GM21360 (cell line): ENCODE data around the gene RCL1.
"Not testable (repeated sequence)": the region's sequence is repeated elsewhere in the genome, so short reads cannot be mapped to it uniquely, and the experiment has no call there.

Source experiments
- ATAC-seq: cut with Tn5 transposase; IDR thresholded peaks from one replicate; pipeline ENCODE4 v1.9.1; 2021; ENCODE audit warnings: mild to moderate bottlenecking, moderate library complexity; ENCODE audit not compliant: unreplicated experiment

The RCL1 gene, protein sequence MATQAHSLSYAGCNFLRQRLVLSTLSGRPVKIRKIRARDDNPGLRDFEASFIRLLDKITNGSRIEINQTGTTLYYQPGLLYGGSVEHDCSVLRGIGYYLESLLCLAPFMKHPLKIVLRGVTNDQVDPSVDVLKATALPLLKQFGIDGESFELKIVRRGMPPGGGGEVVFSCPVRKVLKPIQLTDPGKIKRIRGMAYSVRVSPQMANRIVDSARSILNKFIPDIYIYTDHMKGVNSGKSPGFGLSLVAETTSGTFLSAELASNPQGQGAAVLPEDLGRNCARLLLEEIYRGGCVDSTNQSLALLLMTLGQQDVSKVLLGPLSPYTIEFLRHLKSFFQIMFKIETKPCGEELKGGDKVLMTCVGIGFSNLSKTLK

DNA sequence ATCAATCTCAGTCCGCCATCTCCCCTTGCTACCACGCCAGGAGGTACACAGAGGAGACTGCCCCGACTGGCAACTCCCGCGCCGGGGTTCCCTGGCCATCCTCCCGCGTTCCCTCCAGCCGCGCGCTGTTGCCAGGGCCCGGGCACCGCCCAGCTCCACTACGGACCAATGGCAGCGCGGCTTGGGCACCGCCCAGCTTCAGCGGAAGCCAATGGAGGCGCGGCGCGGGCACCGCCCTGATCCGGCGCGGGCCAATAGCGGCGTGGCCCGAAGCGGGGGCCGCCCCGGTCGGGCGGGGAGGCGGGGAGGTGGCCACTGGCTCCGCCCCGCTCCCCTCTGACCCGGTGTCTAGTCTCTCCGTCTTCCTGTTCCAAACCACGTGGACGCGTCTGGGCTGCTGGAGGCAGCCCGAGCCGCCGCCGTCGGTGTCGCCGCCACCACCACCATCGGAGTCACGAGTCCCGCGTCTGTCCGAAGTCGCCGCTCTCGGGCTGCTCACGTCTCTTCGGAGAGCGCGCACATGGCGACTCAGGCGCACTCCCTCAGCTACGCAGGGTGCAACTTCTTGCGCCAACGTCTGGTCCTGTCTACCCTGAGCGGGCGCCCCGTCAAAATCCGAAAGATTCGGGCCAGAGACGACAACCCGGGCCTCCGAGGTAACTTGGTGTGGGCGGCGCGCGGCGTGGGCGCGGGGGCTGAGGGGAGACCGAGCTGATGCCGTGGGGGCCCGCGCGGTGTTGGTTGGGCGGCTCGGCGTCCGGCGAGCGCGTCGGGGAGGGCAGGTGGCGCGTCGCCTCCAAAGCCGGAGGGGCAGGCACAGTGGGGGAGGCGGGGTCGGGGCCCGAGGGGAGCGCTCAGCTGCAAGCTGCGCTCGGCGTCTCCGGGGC is at the start of gene RCL1:
Gene RCL1, plus strand, starts transcription at position 373 of the 887 bp plus-strand sequence. Its CDS starts 148 bp downstream, at position 521.
- ATAC-seq = peak; percentile 96

DNA sequence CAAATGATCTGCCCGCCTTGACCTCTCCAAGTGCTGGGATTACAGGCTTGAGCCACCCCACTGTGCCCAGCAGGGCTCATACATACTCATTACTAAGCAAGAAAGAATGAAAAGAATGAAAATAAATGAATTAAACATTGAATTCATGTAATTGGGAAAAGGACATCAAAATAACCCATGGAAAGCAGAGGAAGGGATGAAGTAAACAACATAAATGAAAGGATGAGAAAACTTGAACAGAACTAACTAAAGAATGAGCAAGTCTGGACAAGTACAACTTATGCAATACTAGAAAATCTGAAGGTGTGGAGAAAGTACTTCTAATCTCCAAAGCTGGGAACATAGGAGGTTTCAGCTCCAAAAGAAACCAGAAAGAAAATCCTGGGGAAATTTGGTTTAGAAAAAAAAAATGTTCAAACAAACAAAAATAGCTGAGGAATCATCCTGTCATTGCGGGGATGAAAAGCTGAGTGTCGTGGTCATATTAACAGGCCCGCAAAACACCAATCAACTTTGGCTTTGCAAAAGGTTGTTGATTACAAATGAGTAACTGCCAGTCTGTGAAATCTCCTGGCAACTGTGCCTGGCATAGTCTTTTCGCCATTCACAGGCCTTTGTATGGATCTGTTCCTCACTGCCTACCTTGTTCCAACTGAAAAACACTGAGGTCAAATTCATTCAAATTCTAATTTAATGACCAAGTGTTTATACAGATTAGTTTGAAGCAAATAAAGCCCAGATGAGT is 49.4 kb upstream of the RCL1 start:
- ATAC-seq = no peak

- ATAC-seq = no peak
Observed at GRCh38 chr9:4746278-4747030, 46.3 kb upstream of the RCL1 start.

GRCh38 chr9:4748612-4749011 is 44.1 kb upstream of the RCL1 start:
- ATAC-seq = no peak

GRCh38 chr9:4750023-4750673 is 42.6 kb upstream of the RCL1 start:
- ATAC-seq = no peak

DNA sequence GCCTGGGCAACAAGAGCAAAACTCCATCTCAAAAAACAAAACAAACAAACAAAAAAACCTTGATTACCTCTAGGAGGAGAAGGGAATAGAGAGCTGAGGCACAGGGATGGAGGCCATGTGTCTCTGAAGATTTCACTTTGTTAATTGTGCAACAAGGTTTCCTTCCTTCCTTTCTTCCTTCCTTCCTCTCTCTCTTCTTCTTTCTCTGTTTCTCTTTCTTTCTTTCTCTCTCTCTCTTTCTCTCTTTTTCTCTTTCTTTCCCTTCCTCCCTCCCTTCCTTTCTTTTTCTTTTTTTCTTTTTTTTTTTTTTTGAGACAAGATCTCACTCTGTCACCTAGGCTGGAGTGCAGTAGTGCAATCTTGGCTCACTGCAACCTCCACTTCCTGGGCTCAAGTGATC is 38.2 kb upstream of the RCL1 start:
- not testable (repeated sequence) for ATAC-seq

- peak; percentile 50 for ATAC-seq
Observed at GRCh38 chr9:4755026-4755609, 37.6 kb upstream of the RCL1 start.

GRCh38 chr9:4756420-4756819 is 36.3 kb upstream of the RCL1 start:
- ATAC-seq = no peak

- ATAC-seq = no peak
Observed at GRCh38 chr9:4760122-4760521, 32.6 kb upstream of the RCL1 start.

- peak; percentile 54 for ATAC-seq
Observed at GRCh38 chr9:4762108-4762885, 30.4 kb upstream of the RCL1 start.

GRCh38 chr9:4762886-4763541 is 29.7 kb upstream of the RCL1 start:
- no peak for ATAC-seq

DNA sequence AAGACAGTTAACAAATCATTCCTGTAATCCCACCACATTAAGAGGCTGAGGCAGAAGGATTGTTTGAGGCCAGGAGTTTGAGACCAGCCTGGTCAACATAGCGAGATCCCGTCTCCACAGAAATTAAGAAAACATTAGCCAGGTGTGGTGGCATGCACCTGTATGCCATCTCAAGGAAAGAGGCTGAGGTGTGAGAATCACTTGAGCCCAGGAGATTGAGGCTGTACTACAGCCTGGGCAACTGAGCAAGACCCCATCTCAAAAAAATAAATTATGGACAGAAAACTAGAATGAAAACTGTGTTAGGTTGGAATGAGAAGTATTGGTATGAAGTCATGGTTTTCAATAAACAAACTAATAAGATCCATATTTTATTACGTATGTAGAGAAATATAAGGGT is 28.7 kb upstream of the RCL1 start:
- ATAC-seq = no peak

DNA sequence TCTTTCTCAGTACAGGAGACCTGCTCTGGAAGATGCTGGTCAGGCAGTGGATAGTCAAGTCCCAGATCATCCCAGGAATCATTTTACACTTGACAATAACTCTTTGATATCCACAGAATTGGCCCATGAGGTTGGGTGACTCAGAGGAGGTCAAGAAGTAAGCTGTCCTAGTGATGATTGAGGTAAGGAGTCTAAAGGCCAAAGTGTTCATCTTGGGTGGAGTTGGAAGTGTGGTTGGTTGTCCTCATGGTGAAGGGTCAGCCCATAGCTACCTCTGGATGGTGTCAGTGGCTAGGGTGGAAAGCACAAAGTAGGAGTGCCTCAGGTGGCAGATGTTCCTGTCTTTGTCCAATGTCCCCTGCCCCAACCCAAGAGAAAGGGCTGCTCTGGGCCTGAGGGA is 24.1 kb upstream of the RCL1 start:
- ATAC-seq = no peak

DNA sequence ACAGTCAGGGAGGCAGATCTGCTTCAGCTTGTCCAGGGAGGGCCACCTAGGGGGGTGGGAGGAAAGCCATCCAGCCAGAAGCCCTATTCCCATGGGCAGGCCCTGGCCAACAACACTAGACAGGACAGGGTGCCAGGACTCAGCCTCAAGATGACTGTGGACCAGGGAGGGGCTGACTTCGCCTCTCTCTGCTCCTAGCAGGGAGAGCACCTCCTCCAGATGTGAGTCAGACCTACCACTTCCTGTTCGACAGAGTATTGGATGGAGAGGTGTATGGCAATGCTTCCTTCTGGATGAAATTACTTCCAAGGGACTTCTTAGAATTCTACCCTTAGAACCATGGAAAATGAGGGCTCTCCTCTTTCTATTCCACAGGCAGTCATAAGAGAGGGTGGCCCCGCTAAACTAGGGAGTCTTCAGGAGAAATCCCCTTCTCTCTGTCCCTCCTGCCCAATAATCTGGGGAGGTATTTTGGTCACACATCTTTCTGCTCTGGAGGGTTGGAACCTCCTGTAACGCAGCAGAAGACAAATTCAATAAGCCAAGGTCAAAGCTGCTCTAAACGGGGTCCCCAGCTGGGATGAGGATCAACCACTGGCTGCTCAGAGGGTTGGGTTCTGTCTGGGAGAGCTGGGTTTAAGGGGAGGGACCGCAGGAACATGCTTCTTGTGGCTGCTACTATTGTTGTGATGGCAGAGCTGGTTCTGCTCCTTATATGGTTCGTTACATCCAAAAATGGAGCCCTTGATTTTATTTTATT is 23.2 kb upstream of the RCL1 start:
- no peak for ATAC-seq

- no peak for ATAC-seq
Observed at GRCh38 chr9:4771788-4772187, 21.0 kb upstream of the RCL1 start.

- ATAC-seq = no peak
Observed at GRCh38 chr9:4774209-4774608, 18.5 kb upstream of the RCL1 start.

GRCh38 chr9:4774958-4775357 is 17.8 kb upstream of the RCL1 start:
- not testable (repeated sequence) for ATAC-seq

DNA sequence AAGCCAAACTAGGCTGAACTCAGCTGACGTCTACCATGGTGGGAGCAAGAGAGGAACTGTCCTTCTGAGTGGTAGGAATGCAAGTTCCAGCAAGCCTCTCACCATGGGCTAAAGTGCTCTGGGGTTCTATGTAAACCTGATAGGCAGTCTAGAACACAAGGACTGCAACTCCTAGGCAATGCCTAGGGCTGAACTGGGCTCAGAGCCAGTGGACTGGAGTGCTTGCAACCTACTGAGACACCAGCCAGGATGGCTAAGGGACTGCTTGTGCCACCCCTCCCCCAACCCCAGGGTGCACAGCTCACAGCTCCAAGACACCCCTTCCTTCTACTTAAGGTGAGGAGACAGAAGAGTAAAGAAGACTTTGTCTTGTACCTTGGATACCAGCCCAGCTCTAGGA is 12.1 kb upstream of the RCL1 start:
- no peak for ATAC-seq
